Measurements from ENCODE around the gene ZNF750. TPM values are rescaled to one million over a fixed set of nuclear protein-coding genes. Genes with fewer than 3 reads are reported as not detected.

Gene ZNF750
- total and polyA plus RNA-seq, 10 of the 15 experiments (the other 5 are each of a cell fraction or from before 2014, with no cell fraction given) = 0.06 TPM; not detected in 9

DNA sequence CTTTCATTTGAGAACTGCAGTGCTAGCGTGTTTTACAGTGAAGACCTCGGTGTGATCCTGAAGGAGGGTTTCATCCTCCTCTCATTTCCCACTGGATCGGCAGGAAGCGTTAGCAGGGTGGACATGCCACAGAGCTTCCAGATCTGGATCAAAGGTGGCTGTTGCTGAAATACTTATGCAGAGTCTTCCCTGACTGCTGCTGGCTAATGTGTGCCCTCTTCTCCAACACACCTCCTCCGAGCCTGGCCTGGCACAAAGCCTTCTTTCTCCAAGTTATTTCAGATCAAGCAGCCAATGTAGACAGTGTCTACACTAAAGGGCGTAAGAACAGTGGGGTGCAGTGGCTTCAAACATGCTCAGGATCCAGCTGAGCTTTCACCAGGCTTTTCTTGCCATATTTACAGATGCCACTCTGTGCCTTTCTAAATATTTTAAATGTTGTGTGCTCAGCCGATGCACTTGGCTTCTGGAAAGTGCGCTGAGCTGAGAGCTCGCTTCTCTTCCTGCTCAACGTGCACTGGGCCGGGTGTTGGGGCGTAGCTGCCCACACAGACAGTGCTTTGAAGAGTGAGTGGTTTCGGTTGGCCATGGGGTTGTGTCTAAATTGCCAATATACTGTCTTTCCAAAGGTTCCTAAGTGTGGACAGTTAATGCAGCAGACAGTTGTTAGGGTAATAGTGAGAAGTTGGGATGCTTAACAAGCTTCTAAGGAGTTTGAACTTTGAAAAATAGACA, 2.1 kb downstream of the ZNF750 start (continued):
- TF ChIP-seq POLR2AphosphoS5 (IDR thresholded peaks at IDR 0.05; ENCODE audit: low read length) = no peak
- no peak for TF ChIP-seq SUPT20H (IDR thresholded peaks at IDR 0.05; ENCODE audit: borderline replicate concordance, control insufficient read depth, low read depth, low read length)
- no peak for TF ChIP-seq EP300 (IDR thresholded peaks at IDR 0.05; ENCODE audit: borderline replicate concordance in 1 of 2, control insufficient read depth in 1 of 2, low read depth in 2 of 2, low read length in 2 of 2)
- TF ChIP-seq PAX5 (IDR thresholded peaks at IDR 0.05; ENCODE audit: borderline replicate concordance, low read depth, low read length) = no peak
- no peak for TF ChIP-seq YY1 (IDR thresholded peaks at IDR 0.05; ENCODE audit: low read depth, low read length)

- intact Hi-C loops (cut with micrococcal nuclease; ENCODE audit: unreplicated experiment) = no loop called here
- ChIA-PET RAD21 (ENCODE audit: unreplicated experiment) (interaction anchor here (1.0 kb wide), 1 partner anchor 25 kb away, joined by 5 read pairs; no protein-coding TSS in a partner anchor), CTCF (interaction anchor here (0.9 kb wide), 1 partner anchor 19 kb away, joined by 3 read pairs; no protein-coding TSS in a partner anchor), SMC1A (ENCODE audit: uncharacterized antibody, unreplicated experiment) (interaction anchor here (0.8 to 1.1 kb wide), 5 partner anchors 10 to 37 kb away, joined by 3 to 5 read pairs (median 4); no protein-coding TSS in a partner anchor), POLR2A (no interaction called here)
- Histone ChIP-seq H3K4me2 (ENCODE audit: control insufficient read depth, insufficient read depth) (no peak overlapping the region), H3K9ac (ENCODE audit: control insufficient read depth, insufficient read depth, low read length) (no peak overlapping the region), H4K20me1 (ENCODE audit: control insufficient read depth, insufficient read depth) (no peaks in the 10 kb centered on the region), H2AFZ (ENCODE audit: control insufficient read depth, low read depth, low read length) (no peak overlapping the region), H3K9me3 (replicated peaks; ENCODE audit: control insufficient read depth, insufficient read depth, low read length) (no peaks in the 10 kb centered on the region), H3K4me1 (ENCODE audit: control insufficient read depth, insufficient read depth, low read length) (no peaks in the 10 kb centered on the region), H3K79me2 (ENCODE audit: control insufficient read depth, insufficient read depth, low read length) (no peaks in the 10 kb centered on the region), H3K4me3 (no peak overlapping the region), H3K27me3 (replicated peaks in 1 of 2; ENCODE audit: control insufficient read depth in 2 of 2, insufficient read depth in 2 of 2, low read length in 1 of 2) (no peaks in the 10 kb centered on the region), H3K36me3 (ENCODE audit: control insufficient read depth in 2 of 2, insufficient read depth in 2 of 2, low read length in 1 of 2) (peaks cover 2 to 3% of the 10 kb centered on the region in 2 experiments; a peak in 3 of 4 replicates), H3K27ac (ENCODE audit: control insufficient read depth, insufficient read depth) (no peak overlapping the region)
- in situ Hi-C loops (cut with MboI) = no loop called here
- DNase-seq (ENCODE audit: low read depth, low spot score) (no peak), FAIRE-seq (no peak), ATAC-seq (no peak)
- 96% methylated on average over 12 of the region's 12 CpGs for WGBS (ENCODE audit: insufficient coverage, insufficient replicate concordance, low lambda C conversion rate, missing lambda C conversion rate)
- BruUV-seq (replicated peaks) = no TSS peak
- TF ChIP-seq WRNIP1 (IDR thresholded peaks at IDR 0.05; ENCODE audit: borderline replicate concordance, low read depth, low read length) (no peak), HCFC1 (IDR thresholded peaks at IDR 0.05; ENCODE audit: low read length) (no peak), NFYA (IDR thresholded peaks at IDR 0.05; ENCODE audit: borderline replicate concordance, low read depth, low read length) (no peak), ZBTB11 (CRISPR knock-in tag; IDR thresholded peaks at IDR 0.05) (no peak), PRDM15 (CRISPR knock-in tag; IDR thresholded peaks at IDR 0.05) (no peak), CBX3 (IDR thresholded peaks at IDR 0.05; ENCODE audit: borderline replicate concordance, low read depth) (no peak)
- TF ChIP-seq, protein P1, sequence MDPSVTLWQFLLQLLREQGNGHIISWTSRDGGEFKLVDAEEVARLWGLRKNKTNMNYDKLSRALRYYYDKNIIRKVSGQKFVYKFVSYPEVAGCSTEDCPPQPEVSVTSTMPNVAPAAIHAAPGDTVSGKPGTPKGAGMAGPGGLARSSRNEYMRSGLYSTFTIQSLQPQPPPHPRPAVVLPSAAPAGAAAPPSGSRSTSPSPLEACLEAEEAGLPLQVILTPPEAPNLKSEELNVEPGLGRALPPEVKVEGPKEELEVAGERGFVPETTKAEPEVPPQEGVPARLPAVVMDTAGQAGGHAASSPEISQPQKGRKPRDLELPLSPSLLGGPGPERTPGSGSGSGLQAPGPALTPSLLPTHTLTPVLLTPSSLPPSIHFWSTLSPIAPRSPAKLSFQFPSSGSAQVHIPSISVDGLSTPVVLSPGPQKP (IDR thresholded peaks at IDR 0.05; ENCODE audit: low read depth, low read length) = no peak
These were observed 2.9 kb downstream of the ZNF750 start for GRCh38 chr17:82836823-82837357.
